HepG2 (cell line): Measurements from ENCODE around the gene PRKCE. TPM values are rescaled to one million over a fixed set of nuclear protein-coding genes. Genes with fewer than 3 reads are reported as not detected.

Experiments
- BHLHE40 ChIP-seq: IDR thresholded peaks from 2 replicates; pipeline ENCODE4 v1.6.1; 2011; ENCODE audit warnings: low read length, improper control_type of control experiment
- HOXD1 ChIP-seq: sonication (generic); formaldehyde crosslinking; IDR thresholded peaks from 2 replicates; pipeline ENCODE4 v1.5.0; 2020; ENCODE audit warnings: missing genetic modification reagents
- KDM5B ChIP-seq: sonication (generic); formaldehyde crosslinking; IDR thresholded peaks from 2 replicates; pipeline ENCODE4 v1.4.0; 2020; ENCODE audit warnings: missing genetic modification reagents, mild to moderate bottlenecking, borderline replicate concordance
- NPAS2 ChIP-seq: sonication (generic); formaldehyde crosslinking; IDR thresholded peaks from 2 replicates; pipeline ENCODE4 v1.8.0; 2022; ENCODE audit warnings: mild to moderate bottlenecking, missing genetic modification reagents, borderline replicate concordance
- PCBP2 ChIP-seq: fragments of 200-400 bp; formaldehyde crosslinking; optimal IDR thresholded peaks from 2 replicates; pipeline ENCODE3; 2018; ENCODE audit warnings: low read length, low read depth; ENCODE audit not compliant: poor library complexity, severe bottlenecking
- PHF21A ChIP-seq: sonication (generic); formaldehyde crosslinking; IDR thresholded peaks from 2 replicates; pipeline ENCODE4 v1.5.0; 2020; ENCODE audit warnings: mild to moderate bottlenecking, missing genetic modification reagents
- RAD21 ChIP-seq: fragments of 450-650 bp; formaldehyde crosslinking; IDR thresholded peaks from 2 replicates; pipeline ENCODE4 v1.5.0; 2020; ENCODE audit warnings: mild to moderate bottlenecking
- SKI ChIP-seq: fragments of 450-650 bp; IDR thresholded peaks from one replicate; pipeline ENCODE4 v1.6.1; 2018; ENCODE audit warnings: mild to moderate bottlenecking; ENCODE audit not compliant: partially characterized antibody
- THRA ChIP-seq: sonication (generic); formaldehyde crosslinking; IDR thresholded peaks from 2 replicates; pipeline ENCODE4 v1.4.0; 2020; ENCODE audit warnings: missing genetic modification reagents, borderline replicate concordance
- ZBTB3 ChIP-seq: sonication (generic); formaldehyde crosslinking; IDR thresholded peaks from 2 replicates; pipeline ENCODE4 v1.4.0; 2020; ENCODE audit warnings: low read depth, mild to moderate bottlenecking, moderate library complexity, missing genetic modification reagents, borderline replicate concordance
- ZBTB34 ChIP-seq: sonication (generic); formaldehyde crosslinking; IDR thresholded peaks from 2 replicates; pipeline ENCODE4 v1.8.0; 2022; ENCODE audit warnings: mild to moderate bottlenecking, missing genetic modification reagents
- ZNF17 ChIP-seq: sonication (generic); formaldehyde crosslinking; IDR thresholded peaks from 2 replicates; pipeline ENCODE4 v1.5.0; 2020; ENCODE audit warnings: mild to moderate bottlenecking, missing genetic modification reagents
- ZNF589 ChIP-seq: sonication (generic); formaldehyde crosslinking; conservative IDR thresholded peaks from 2 replicates; pipeline ENCODE4 v1.8.0; 2022; ENCODE audit warnings: mild to moderate bottlenecking, moderate library complexity, missing genetic modification reagents
- polyA plus RNA-seq, 8 experiments: library from polyadenylated mRNA; depleted of rRNA in 3 of 8; stranded (reverse) in 7 of 8; unstranded in 1 of 8; fragments of >200 nt; fragmentation: Illumina TruSeq in 4 of 8; extraction: Trizol in 4 of 8; gene quantifications; 2 replicates each; pipeline versions ENCODE4 v1.2.1 to v1.2.3, GENCODE V29; 2011 to 2016; ENCODE audit warnings: low read depth in 4 of 8, missing spikeins in 1 of 8, mixed read lengths in 1 of 8; ENCODE audit not compliant: insufficient read depth in 1 of 8
- total RNA-seq, 5 experiments: library from RNA; depleted of rRNA; stranded (reverse); fragments of >200 nt; fragmentation: Illumina TruSeq; extraction: Trizol; gene quantifications; 2 replicates each; pipeline ENCODE4 v1.2.3, GENCODE V29; 2016; ENCODE audit warnings: low read depth in 1 of 5
- TF ChIP-seq, protein P1 (sequence below): sonication (generic); IDR thresholded peaks from 2 replicates; pipeline ENCODE4 v1.6.1; 2016; ENCODE audit warnings: low read depth, borderline replicate concordance
- TF ChIP-seq, protein P2 (sequence below): sonication (generic); formaldehyde crosslinking; conservative IDR thresholded peaks from 2 replicates; pipeline ENCODE4 v1.4.0; 2020; ENCODE audit warnings: missing genetic modification reagents
- TF ChIP-seq, protein P3 (sequence below): sonication (generic); formaldehyde crosslinking; IDR thresholded peaks from 2 replicates; pipeline ENCODE4 v1.4.0; 2020; ENCODE audit warnings: mild to moderate bottlenecking, missing genetic modification reagents
- TF ChIP-seq, protein P4 (sequence below): sonication (generic); formaldehyde crosslinking; IDR thresholded peaks from 2 replicates; pipeline ENCODE4 v1.8.1; 2023; ENCODE audit warnings: missing genetic modification reagents, inconsistent platforms, borderline replicate concordance

Gene PRKCE
- total and polyA plus RNA-seq, 2 of the 13 experiments (the other 11 are each of a cell fraction or from before 2014, with no cell fraction given): 1.0 to 3.9 TPM

DNA sequence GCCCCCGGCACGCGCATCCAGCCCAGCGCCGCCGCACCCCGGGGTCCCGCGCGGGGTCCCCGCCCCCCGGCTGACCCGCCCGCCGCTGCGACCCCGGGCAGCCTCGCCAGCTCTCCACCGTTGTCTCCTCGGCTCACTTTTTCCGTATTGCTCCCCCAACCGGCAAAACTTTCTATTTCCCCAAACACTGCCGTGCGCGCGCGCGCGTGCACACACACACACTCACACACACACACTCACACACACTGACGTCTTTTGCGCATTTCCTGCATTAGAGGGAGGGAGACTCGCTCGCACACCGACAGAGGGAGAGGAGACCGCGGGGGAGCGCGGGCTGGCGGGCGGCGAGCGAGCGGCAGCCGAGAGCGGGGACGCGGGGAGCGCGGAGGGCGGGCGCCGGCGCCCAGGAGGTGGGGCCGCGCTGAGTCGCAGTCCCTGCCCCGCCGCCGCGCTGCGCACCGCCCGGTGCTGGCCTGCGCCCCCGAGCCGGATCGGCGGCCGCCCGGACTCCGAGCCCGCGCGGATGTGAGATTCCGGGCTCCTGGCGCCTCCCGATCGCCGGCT lies 542 bp upstream of the PRKCE start (continued):
- TF ChIP-seq THRA (CRISPR knock-in tag) (peak; percentile 37; the same call in 1 of the 2 replicates), ZNF17 (no peak), PHF21A (peak; percentile 83), NPAS2 (CRISPR knock-in tag) (no peak), KDM5B (CRISPR knock-in tag) (peak; percentile 13; the same call in 1 of the 2 replicates), PCBP2 (no peak), RAD21 (CRISPR knock-in tag) (peak; percentile 56), SKI (peak; percentile 80), ZNF589 (peak; percentile 89), ZBTB34 (no peak), BHLHE40 (peak; percentile 62), HOXD1 (peak; percentile 70; the same call in 1 of the 2 replicates), ZBTB3 (CRISPR knock-in tag) (no peak)
- TF ChIP-seq, protein P1, sequence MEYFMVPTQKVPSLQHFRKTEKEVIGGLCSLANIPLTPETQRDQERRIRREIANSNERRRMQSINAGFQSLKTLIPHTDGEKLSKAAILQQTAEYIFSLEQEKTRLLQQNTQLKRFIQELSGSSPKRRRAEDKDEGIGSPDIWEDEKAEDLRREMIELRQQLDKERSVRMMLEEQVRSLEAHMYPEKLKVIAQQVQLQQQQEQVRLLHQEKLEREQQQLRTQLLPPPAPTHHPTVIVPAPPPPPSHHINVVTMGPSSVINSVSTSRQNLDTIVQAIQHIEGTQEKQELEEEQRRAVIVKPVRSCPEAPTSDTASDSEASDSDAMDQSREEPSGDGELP: no peak; the same call in 1 of the 2 replicates
- TF ChIP-seq, protein P2, sequence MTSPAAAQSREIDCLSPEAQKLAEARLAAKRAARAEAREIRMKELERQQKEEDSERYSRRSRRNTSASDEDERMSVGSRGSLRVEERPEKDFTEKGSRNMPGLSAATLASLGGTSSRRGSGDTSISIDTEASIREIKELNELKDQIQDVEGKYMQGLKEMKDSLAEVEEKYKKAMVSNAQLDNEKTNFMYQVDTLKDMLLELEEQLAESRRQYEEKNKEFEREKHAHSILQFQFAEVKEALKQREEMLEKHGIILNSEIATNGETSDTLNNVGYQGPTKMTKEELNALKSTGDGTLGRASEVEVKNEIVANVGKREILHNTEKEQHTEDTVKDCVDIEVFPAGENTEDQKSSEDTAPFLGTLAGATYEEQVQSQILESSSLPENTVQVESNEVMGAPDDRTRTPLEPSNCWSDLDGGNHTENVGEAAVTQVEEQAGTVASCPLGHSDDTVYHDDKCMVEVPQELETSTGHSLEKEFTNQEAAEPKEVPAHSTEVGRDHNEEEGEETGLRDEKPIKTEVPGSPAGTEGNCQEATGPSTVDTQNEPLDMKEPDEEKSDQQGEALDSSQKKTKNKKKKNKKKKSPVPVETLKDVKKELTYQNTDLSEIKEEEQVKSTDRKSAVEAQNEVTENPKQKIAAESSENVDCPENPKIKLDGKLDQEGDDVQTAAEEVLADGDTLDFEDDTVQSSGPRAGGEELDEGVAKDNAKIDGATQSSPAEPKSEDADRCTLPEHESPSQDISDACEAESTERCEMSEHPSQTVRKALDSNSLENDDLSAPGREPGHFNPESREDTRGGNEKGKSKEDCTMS (CRISPR knock-in tag): no peak
- TF ChIP-seq, protein P3, sequence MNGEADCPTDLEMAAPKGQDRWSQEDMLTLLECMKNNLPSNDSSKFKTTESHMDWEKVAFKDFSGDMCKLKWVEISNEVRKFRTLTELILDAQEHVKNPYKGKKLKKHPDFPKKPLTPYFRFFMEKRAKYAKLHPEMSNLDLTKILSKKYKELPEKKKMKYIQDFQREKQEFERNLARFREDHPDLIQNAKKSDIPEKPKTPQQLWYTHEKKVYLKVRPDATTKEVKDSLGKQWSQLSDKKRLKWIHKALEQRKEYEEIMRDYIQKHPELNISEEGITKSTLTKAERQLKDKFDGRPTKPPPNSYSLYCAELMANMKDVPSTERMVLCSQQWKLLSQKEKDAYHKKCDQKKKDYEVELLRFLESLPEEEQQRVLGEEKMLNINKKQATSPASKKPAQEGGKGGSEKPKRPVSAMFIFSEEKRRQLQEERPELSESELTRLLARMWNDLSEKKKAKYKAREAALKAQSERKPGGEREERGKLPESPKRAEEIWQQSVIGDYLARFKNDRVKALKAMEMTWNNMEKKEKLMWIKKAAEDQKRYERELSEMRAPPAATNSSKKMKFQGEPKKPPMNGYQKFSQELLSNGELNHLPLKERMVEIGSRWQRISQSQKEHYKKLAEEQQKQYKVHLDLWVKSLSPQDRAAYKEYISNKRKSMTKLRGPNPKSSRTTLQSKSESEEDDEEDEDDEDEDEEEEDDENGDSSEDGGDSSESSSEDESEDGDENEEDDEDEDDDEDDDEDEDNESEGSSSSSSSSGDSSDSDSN (CRISPR knock-in tag): peak; percentile 91
- TF ChIP-seq, protein P4, sequence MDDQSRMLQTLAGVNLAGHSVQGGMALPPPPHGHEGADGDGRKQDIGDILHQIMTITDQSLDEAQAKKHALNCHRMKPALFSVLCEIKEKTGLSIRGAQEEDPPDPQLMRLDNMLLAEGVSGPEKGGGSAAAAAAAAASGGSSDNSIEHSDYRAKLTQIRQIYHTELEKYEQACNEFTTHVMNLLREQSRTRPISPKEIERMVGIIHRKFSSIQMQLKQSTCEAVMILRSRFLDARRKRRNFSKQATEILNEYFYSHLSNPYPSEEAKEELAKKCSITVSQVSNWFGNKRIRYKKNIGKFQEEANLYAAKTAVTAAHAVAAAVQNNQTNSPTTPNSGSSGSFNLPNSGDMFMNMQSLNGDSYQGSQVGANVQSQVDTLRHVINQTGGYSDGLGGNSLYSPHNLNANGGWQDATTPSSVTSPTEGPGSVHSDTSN (CRISPR knock-in tag): 0 out of 2 replicates have a peak, but pooled peaks have one; percentile 11
